OCI-LY3 (cell line): ENCODE measurements around the gene FBRSL1.

Source experiments
- H2AFZ ChIP-seq: fragments of 200-600, 300-600 bp; shearing (Covaris generic); 2 replicates; pipeline ENCODE4 v1.6.0; 2014; ENCODE audit warnings: antibody characterized with exemption, low read depth, low read length
- H3K27ac ChIP-seq: fragments of 200-600, 300-600 bp; sonication (generic); 2 replicates; pipeline ENCODE4 v1.5.1; 2014; ENCODE audit warnings: mild to moderate bottlenecking, low read length, moderate library complexity, mixed read lengths
- H3K27me3 ChIP-seq: fragments of 200-600, 300-600 bp; sonication (generic); 2 replicates; pipeline ENCODE4 v1.6.1; 2014; ENCODE audit warnings: low read depth, low read length, mixed read lengths
- H3K36me3 ChIP-seq: fragments of 200-600, 300-600 bp; sonication (generic); replicated peaks from 2 replicates; pipeline ENCODE3; 2014; ENCODE audit warnings: low read depth, low read length, mixed read lengths
- H3K4me1 ChIP-seq: fragments of 300-600, 200-600 bp; sonication (generic); 2 replicates; pipeline ENCODE4 v1.6.1; 2014; ENCODE audit warnings: low read length, mixed read lengths
- H3K4me2 ChIP-seq: fragments of 200-600, 300-600 bp; sonication (generic); 2 replicates; pipeline ENCODE4 v1.6.1; 2014; ENCODE audit warnings: low read length, mixed read lengths
- H3K4me3 ChIP-seq: fragments of 300-600, 200-600 bp; sonication (generic); 2 replicates; pipeline ENCODE4 v1.5.1; 2014; ENCODE audit warnings: antibody characterized with exemption, mild to moderate bottlenecking, low read length, moderate library complexity
- H3K79me2 ChIP-seq: fragments of 300-600, 200-600 bp; shearing (Covaris generic); 2 replicates; pipeline ENCODE4 v1.6.1; 2014; ENCODE audit warnings: mild to moderate bottlenecking, low read length, mixed read lengths
- H3K9ac ChIP-seq: fragments of 300-600, 200-600 bp; shearing (Covaris generic); 2 replicates; pipeline ENCODE4 v1.6.0; 2014; ENCODE audit warnings: mild to moderate bottlenecking, low read length, moderate library complexity
- H3K9me3 ChIP-seq: fragments of 200-600, 300-600 bp; shearing (Covaris generic); 2 replicates; pipeline ENCODE4 v1.6.1; 2014; ENCODE audit warnings: low read length, mixed read lengths; ENCODE audit not compliant: insufficient read depth
- H4K20me1 ChIP-seq: fragments of 200-600, 300-600 bp; sonication (generic); 2 replicates; pipeline ENCODE4 v1.6.1; 2016; ENCODE audit warnings: low read length, mixed read lengths; ENCODE audit not compliant: insufficient read depth
- EZH2phosphoT487 ChIP-seq: fragments of 200-600 bp; shearing (Covaris generic); IDR thresholded peaks from 2 replicates; pipeline ENCODE4 v1.6.1; 2018; ENCODE audit warnings: antibody characterized with exemption, mixed run types, low read depth
- TF ChIP-seq, protein P1 (sequence below): fragments of 200-600, 300-600 bp; sonication (generic); IDR thresholded peaks from 2 replicates; pipeline ENCODE4 v1.5.1; 2014; ENCODE audit warnings: antibody characterized with exemption, low read length, low read depth

Gene FBRSL1

DNA sequence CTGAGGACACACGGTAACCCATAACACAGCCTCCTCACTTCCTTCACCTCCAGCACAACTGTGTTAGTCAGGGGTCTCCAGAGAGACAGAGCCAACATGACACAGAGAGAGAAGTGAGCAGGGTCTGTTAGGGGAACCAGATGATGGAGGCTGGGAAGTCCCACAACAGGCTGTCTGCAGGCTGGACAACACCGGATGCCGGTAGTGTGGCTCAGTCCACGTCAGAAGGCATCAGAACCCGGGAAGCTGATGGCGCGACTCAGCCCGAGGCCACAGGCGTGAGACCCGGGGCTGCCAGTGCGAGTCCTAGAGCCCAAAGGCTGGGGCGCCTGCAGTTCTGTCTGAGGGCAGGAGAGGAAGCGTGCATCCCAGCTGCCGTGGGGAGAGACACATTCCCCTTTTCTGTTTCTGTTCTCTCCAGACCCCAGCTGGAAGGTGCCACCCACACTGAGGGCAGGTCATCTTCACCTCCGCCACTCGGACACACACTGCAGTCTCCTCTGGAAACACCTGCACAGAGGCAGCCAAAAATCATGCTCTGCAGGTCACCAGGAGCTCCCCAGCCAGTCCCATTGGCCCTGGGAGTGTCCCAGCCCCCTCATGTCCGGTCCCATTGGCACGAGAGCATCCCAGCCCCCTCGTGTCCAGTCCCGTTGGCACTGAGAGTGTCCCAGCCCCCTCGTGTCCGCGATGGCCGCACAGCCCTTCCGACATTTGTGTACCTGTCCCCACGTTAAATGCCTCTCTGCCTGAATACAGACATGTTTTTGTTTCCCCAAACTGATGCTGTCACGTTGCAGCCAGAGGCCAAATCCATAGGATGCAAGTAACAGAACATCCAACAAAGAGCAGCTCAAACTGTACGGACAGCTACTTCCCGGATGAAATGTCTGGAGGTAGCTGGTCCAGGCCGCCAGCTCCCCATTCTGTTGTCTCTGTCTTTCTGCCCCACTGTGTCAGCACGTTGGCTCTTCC, 7.9 kb upstream of the FBRSL1 start:
- Histone ChIP-seq H3K27ac (no peak overlapping the region), H3K9ac (peak overlapping the region; percentile 13; the same call in 1 of the 2 replicates), H4K20me1 (no peaks in the 10 kb centered on the region), H3K27me3 (peaks cover 4% of the 10 kb centered on the region; the same call in 1 of the 2 replicates), H3K4me1 (peaks cover 10% of the 10 kb centered on the region), H3K4me2 (peak overlapping the region; percentile 53), H2AFZ (peak overlapping the region; percentile 61), H3K36me3 (no peaks in the 10 kb centered on the region), H3K4me3 (peak overlapping the region; percentile 45), H3K79me2 (no peaks in the 10 kb centered on the region), H3K9me3 (no peaks in the 10 kb centered on the region)
- TF ChIP-seq EZH2phosphoT487, result no peak
- TF ChIP-seq, protein P1, sequence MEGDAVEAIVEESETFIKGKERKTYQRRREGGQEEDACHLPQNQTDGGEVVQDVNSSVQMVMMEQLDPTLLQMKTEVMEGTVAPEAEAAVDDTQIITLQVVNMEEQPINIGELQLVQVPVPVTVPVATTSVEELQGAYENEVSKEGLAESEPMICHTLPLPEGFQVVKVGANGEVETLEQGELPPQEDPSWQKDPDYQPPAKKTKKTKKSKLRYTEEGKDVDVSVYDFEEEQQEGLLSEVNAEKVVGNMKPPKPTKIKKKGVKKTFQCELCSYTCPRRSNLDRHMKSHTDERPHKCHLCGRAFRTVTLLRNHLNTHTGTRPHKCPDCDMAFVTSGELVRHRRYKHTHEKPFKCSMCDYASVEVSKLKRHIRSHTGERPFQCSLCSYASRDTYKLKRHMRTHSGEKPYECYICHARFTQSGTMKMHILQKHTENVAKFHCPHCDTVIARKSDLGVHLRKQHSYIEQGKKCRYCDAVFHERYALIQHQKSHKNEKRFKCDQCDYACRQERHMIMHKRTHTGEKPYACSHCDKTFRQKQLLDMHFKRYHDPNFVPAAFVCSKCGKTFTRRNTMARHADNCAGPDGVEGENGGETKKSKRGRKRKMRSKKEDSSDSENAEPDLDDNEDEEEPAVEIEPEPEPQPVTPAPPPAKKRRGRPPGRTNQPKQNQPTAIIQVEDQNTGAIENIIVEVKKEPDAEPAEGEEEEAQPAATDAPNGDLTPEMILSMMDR, result no peak

DNA sequence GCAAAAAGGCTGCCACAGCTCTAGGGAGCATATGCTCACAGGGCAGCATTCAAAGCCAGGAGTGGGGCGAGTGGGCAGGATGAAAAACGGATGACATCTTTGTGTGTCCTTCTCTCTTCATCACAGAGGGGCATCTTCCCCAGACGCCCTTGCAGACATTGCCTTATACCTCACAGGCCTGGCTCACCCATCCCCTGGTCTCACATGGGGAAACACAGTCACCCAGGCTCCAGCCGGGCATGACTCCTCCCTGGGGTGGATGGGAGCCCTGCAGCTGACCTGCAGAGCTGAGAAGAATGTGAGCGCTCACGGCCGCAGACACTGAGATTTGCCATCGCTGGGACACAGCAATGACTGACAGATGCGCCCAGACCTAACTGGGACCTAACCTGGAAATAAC, 7.2 kb upstream of the FBRSL1 start:
- H3K4me2 ChIP-seq, result no peak overlapping the region
- no peaks in the 10 kb centered on the region for H4K20me1 ChIP-seq
- H3K9me3 ChIP-seq, result no peaks in the 10 kb centered on the region
- TF ChIP-seq, protein P1, result no peak
- TF ChIP-seq EZH2phosphoT487, result no peak
- no peaks in the 10 kb centered on the region for H3K36me3 ChIP-seq
- H3K79me2 ChIP-seq, result no peaks in the 10 kb centered on the region
- H2AFZ ChIP-seq, result no peak overlapping the region
- no peak overlapping the region for H3K4me3 ChIP-seq
- peaks cover 4% of the 10 kb centered on the region; the same call in 1 of the 2 replicates for H3K27me3 ChIP-seq
- no peak overlapping the region for H3K9ac ChIP-seq
- peaks cover 10% of the 10 kb centered on the region for H3K4me1 ChIP-seq
- H3K27ac ChIP-seq, result no peak overlapping the region

DNA sequence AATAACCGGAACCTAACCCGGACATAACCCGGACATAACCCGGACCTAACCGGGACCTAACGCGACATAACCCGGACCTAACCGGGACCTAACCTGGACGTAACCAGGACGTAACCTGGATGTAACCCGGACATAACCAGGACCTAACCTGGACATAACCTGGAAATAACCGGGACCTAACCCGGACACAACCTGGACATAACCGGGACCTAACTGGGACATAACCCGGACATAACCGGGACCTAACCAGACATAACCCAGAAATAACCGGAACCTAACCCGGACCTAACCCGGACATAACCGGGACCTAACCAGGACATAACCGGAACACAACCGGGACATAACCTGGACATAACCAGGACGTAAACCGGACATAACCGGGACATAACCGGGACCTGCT, 6.7 kb upstream of the FBRSL1 start:
- H3K9me3 ChIP-seq, result no peaks in the 10 kb centered on the region
- no peaks in the 10 kb centered on the region for H3K79me2 ChIP-seq
- TF ChIP-seq, protein P1, result no peak
- no peak for TF ChIP-seq EZH2phosphoT487
- no peaks in the 10 kb centered on the region for H4K20me1 ChIP-seq
- H3K27ac ChIP-seq, result no peak overlapping the region
- H2AFZ ChIP-seq, result no peak overlapping the region
- no peaks in the 10 kb centered on the region for H3K36me3 ChIP-seq
- H3K4me3 ChIP-seq, result no peak overlapping the region
- no peak overlapping the region for H3K4me2 ChIP-seq
- no peak overlapping the region for H3K9ac ChIP-seq
- peaks cover 10% of the 10 kb centered on the region for H3K4me1 ChIP-seq
- peaks cover 6% of the 10 kb centered on the region for H3K27me3 ChIP-seq

DNA sequence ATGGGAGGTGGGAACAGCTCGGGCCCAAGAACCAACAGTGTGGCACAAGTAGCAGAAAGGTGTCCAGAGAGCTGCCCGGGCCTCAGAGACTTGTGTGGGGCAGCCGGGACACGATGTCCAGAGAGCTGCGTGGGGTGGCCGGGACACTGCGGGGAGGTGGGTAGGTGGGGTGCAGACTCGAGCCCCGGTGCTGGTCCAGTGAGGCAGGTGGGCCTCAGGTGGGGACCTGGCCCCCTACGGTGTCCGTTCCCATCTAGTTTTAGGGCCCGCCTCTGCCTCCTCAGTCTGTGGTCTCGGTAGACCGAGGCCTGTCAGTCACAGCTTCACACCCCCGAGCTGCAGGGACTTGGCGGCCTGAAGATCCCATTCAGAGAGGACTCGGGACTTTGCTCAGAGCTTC, 6.3 kb upstream of the FBRSL1 start:
- peaks cover 10% of the 10 kb centered on the region for H3K27me3 ChIP-seq
- TF ChIP-seq, protein P1, result no peak
- TF ChIP-seq EZH2phosphoT487, result no peak
- no peaks in the 10 kb centered on the region for H3K9me3 ChIP-seq
- peaks cover 11% of the 10 kb centered on the region for H3K4me1 ChIP-seq
- H3K27ac ChIP-seq, result no peak overlapping the region
- H3K79me2 ChIP-seq, result no peaks in the 10 kb centered on the region
- H3K4me2 ChIP-seq, result no peak overlapping the region
- H2AFZ ChIP-seq, result no peak overlapping the region
- H3K4me3 ChIP-seq, result no peak overlapping the region
- H4K20me1 ChIP-seq, result no peaks in the 10 kb centered on the region
- H3K36me3 ChIP-seq, result no peaks in the 10 kb centered on the region
- no peak overlapping the region for H3K9ac ChIP-seq
